Pons (tissue), 1 donor: Measurements from ENCODE around the gene SCYGR4.
"Not testable (repeated sequence)": the region's sequence is repeated elsewhere in the genome, so short reads cannot be mapped to it uniquely, and the experiment has no call there.

Experiments
- DNase-seq: peaks from one replicate; pipeline ENCODE4 v3.0.0-alpha.2; 2016; ENCODE audit warnings: low spot score

SCYGR4 gene

DNA sequence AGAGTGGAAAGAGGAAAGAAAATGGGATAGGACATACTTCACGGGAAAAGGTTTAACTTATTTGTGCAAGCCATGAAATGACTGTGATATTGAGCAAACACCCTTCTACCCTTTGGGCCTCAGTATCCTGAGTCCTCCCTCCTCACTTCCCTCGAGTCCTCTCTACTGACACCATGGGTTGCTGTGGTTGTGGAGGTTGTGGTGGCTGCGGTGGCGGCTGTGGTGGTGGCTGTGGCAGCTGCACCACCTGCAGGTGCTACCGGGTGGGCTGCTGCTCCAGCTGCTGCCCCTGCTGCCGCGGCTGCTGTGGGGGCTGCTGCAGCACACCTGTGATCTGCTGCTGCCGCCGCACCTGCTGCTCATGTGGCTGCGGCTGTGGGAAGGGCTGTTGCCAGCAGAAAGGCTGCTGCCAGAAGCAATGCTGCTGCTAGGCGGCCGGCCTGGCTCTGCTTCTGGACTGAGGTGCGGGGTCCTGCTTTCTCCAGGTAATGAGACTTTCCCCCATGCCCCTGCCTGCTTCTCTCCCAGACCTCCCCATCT is 49.4 kb downstream of the SCYGR4 start, which contains the start of gene SCYGR5:
TSS of gene SCYGR5 (plus strand) at position 174 of the 540 bp plus-strand sequence. CDS start at position 174, 0 bp downstream.
- DNase-seq: not testable (repeated sequence)
